ENCODE results near the gene CYB561D2. TPM values are rescaled to one million over a fixed set of nuclear protein-coding genes. Genes with fewer than 3 reads are reported as not detected.

CYB561D2 gene
- total and polyA plus RNA-seq, 2 of the 13 experiments (the other 11 are each of a cell fraction or from before 2014, with no cell fraction given): 11.1 to 17.2 TPM

DNA sequence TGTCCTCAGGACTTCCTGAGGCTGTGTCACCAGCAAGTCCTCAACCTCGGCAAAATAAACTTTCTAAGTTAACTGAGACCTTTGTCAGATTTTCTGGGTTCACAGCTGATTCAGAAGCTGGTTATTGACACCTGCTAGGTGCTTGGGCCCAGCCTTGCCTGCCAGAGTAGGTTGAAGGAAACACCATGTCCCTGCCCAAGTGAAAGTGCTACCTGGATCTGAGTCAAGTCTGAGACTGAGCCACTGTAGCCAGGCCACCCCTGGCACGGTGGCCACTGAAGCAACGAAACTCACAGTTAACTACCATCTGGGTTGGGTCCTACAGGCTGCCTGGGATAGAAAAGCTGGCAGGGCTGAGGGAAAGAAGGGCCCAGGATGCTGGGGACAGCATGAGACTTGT lies 36.3 kb upstream of the CYB561D2 start:
- FAIRE-seq: no peak
- intact Hi-C loops (cut with micrococcal nuclease; ENCODE audit: unreplicated experiment) (no loop called here), in situ Hi-C loops (cut with HindIII; ENCODE audit: extremely low pct_ligation_motif_present, low pct_unique_long_range_greater_than_20kb) (no loop called here)
- no peaks in the 10 kb centered on the region for H3K9me3 ChIP-seq (ENCODE audit: low read length)
- WGBS (ENCODE audit: low lambda C conversion rate): 85% methylated on average over 3 of the region's 3 CpGs
- H3K9ac ChIP-seq (ENCODE audit: insufficient read depth, low read depth, low read length): no peak overlapping the region
- CTCF ChIA-PET (ENCODE audit: low intra/inter-chr PET ratio, low total read pairs): no interaction called here
- H4K20me1 ChIP-seq (ENCODE audit: insufficient read depth, low read length): no peaks in the 10 kb centered on the region
- H3K4me1 ChIP-seq (ENCODE audit: insufficient read depth, low read length): peaks cover 42% of the 10 kb centered on the region
- no peak overlapping the region for H3K4me3 ChIP-seq (replicated peaks in 1 of 3; ENCODE audit: insufficient read depth in 1 of 3, low read depth in 2 of 3, low read length in 3 of 3)
- H3K4me2 ChIP-seq (ENCODE audit: low read depth, low read length): no peak overlapping the region
- DNase-seq (ENCODE audit: low spot score): no peak
- ATAC-seq: no peak; the same call in 2 of the 3 replicates
- POLR2A ChIA-PET: interaction anchor here (0.8 to 13.0 kb wide), 5 partner anchors 14 to 111 kb away, joined by 3 to 222 read pairs (median 3); partner anchors contain the start of genes GNAI2, HYAL1, HYAL3 and LSMEM2
- BruUV-seq (replicated peaks): no TSS peak
- no peaks in the 10 kb centered on the region for H3K27me3 ChIP-seq (ENCODE audit: control insufficient read depth in 1 of 2, insufficient read depth in 2 of 2, low read length in 2 of 2)
- peaks cover 16 to 29% of the 10 kb centered on the region in 2 experiments for H3K36me3 ChIP-seq (replicated peaks in 1 of 2; ENCODE audit: control insufficient read depth in 1 of 2, insufficient read depth in 2 of 2, low read length in 2 of 2)
- H2AFZ ChIP-seq (ENCODE audit: low read length): no peak overlapping the region
- H3K27ac ChIP-seq (ENCODE audit: extremely low read length, insufficient read depth, low read length): peak overlapping the region; percentile 27
- peaks cover 10% of the 10 kb centered on the region for H3K79me2 ChIP-seq (ENCODE audit: insufficient read depth, low read length)
- TF ChIP-seq TCF7 (IDR thresholded peaks at IDR 0.05; ENCODE audit: low read depth) (no peak), ZFX (CRISPR knock-in tag; IDR thresholded peaks at IDR 0.05; ENCODE audit: low read depth) (no peak), ZNF34 (CRISPR knock-in tag; IDR thresholded peaks at IDR 0.05; ENCODE audit: borderline replicate concordance) (no peak), MIER3 (CRISPR knock-in tag; IDR thresholded peaks at IDR 0.05; ENCODE audit: borderline replicate concordance) (no peak), ZNF7 (CRISPR knock-in tag; IDR thresholded peaks at IDR 0.05) (no peak), POGZ (CRISPR knock-in tag; IDR thresholded peaks at IDR 0.05) (no peak), ZNF547 (CRISPR knock-in tag; IDR thresholded peaks at IDR 0.05) (no peak), HNF1B (CRISPR knock-in tag; IDR thresholded peaks at IDR 0.05) (no peak), HDAC6 (IDR thresholded peaks at IDR 0.05; ENCODE audit: low read depth, low read length) (no peak), NFATC3 (CRISPR knock-in tag; IDR thresholded peaks at IDR 0.05) (no peak), MBNL3 (CRISPR knock-in tag; conservative IDR thresholded peaks at IDR 0.05) (no peak), MXI1 (IDR thresholded peaks at IDR 0.05; ENCODE audit: borderline replicate concordance, low read depth, low read length) (no peak), HIVEP1 (CRISPR knock-in tag; IDR thresholded peaks at IDR 0.05) (no peak), GATAD2A (CRISPR knock-in tag; IDR thresholded peaks at IDR 0.05) (no peak), ZNF282 (IDR thresholded peaks at IDR 0.05; ENCODE audit: partially characterized antibody) (no peak), PRDM10 (CRISPR knock-in tag; IDR thresholded peaks at IDR 0.05; ENCODE audit: low read depth) (no peak), ZNF550 (CRISPR knock-in tag; IDR thresholded peaks at IDR 0.05; ENCODE audit: borderline replicate concordance) (no peak)
- TF ChIP-seq, protein P1, sequence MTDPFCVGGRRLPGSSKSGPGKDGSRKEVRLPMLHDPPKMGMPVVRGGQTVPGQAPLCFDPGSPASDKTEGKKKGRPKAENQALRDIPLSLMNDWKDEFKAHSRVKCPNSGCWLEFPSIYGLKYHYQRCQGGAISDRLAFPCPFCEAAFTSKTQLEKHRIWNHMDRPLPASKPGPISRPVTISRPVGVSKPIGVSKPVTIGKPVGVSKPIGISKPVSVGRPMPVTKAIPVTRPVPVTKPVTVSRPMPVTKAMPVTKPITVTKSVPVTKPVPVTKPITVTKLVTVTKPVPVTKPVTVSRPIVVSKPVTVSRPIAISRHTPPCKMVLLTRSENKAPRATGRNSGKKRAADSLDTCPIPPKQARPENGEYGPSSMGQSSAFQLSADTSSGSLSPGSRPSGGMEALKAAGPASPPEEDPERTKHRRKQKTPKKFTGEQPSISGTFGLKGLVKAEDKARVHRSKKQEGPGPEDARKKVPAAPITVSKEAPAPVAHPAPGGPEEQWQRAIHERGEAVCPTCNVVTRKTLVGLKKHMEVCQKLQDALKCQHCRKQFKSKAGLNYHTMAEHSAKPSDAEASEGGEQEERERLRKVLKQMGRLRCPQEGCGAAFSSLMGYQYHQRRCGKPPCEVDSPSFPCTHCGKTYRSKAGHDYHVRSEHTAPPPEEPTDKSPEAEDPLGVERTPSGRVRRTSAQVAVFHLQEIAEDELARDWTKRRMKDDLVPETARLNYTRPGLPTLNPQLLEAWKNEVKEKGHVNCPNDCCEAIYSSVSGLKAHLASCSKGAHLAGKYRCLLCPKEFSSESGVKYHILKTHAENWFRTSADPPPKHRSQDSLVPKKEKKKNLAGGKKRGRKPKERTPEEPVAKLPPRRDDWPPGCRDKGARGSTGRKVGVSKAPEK (CRISPR knock-in tag; IDR thresholded peaks at IDR 0.05; ENCODE audit: borderline replicate concordance): no peak
